HEK293T (cell line): ENCODE measurements around the gene BMAL2.

ENCODE experiments used
- ARNT ChIP-seq: fragments of 450-650 bp; IDR thresholded peaks from 2 replicates; pipeline ENCODE4 v1.6.1; 2017; ENCODE audit warnings: mild to moderate bottlenecking
- BHLHE40 ChIP-seq: fragments of 450-650 bp; IDR thresholded peaks from 2 replicates; pipeline ENCODE4 v1.6.1; 2016; ENCODE audit warnings: mild to moderate bottlenecking, moderate library complexity, borderline replicate concordance
- ELF4 ChIP-seq: fragments of 450-650 bp; IDR thresholded peaks from 2 replicates; pipeline ENCODE4 v1.6.1; 2017; ENCODE audit warnings: antibody characterized with exemption
- FOXA1 ChIP-seq: fragments of 450-650 bp; IDR thresholded peaks from 2 replicates; pipeline ENCODE4 v1.6.1; 2016; ENCODE audit warnings: mild to moderate bottlenecking
- FOXK2 ChIP-seq: fragments of 450-650 bp; IDR thresholded peaks from 2 replicates; pipeline ENCODE4 v1.6.1; 2016; ENCODE audit warnings: mild to moderate bottlenecking
- FOXM1 ChIP-seq: fragments of 450-650 bp; IDR thresholded peaks from 2 replicates; pipeline ENCODE4 v1.6.1; 2017; ENCODE audit warnings: mild to moderate bottlenecking, borderline replicate concordance
- HDGF ChIP-seq: fragments of 450-650 bp; IDR thresholded peaks from 2 replicates; pipeline ENCODE4 v1.6.1; 2017; ENCODE audit warnings: antibody characterized with exemption, borderline replicate concordance
- NFRKB ChIP-seq: fragments of 450-650 bp; IDR thresholded peaks from 2 replicates; pipeline ENCODE4 v1.6.1; 2016; ENCODE audit warnings: mild to moderate bottlenecking, moderate library complexity
- PKNOX1 ChIP-seq: fragments of 450-650 bp; IDR thresholded peaks from 2 replicates; pipeline ENCODE4 v1.6.1; 2016
- SP1 ChIP-seq: fragments of 450-650 bp; IDR thresholded peaks from 2 replicates; pipeline ENCODE4 v1.6.1; 2017
- SUZ12 ChIP-seq: fragments of 450-650 bp; IDR thresholded peaks from 2 replicates; pipeline ENCODE4 v1.6.1; 2016; ENCODE audit warnings: mild to moderate bottlenecking
- TARDBP ChIP-seq: fragments of 450-650 bp; IDR thresholded peaks from 2 replicates; pipeline ENCODE4 v1.6.1; 2016
- ZNF384 ChIP-seq: fragments of 450-650 bp; IDR thresholded peaks from 2 replicates; pipeline ENCODE4 v1.6.1; 2016

- TF ChIP-seq ARNT (no peak), SP1 (no peak), TARDBP (no peak), FOXA1 (no peak), ZNF384 (no peak), HDGF (no peak), FOXM1 (no peak), PKNOX1 (no peak), BHLHE40 (no peak), SUZ12 (no peak), NFRKB (no peak), FOXK2 (no peak), ELF4 (no peak)
These were observed 49.6 kb downstream of the BMAL2 start for GRCh38 chr12:27382171-27382795.
